Stomach (tissue), 4 donors: ENCODE results near the gene IZUMO1.
"Not testable (repeated sequence)": the region's sequence is repeated elsewhere in the genome, so short reads cannot be mapped to it uniquely, and the experiment has no call there.

Experiments used
- CTCF ChIP-seq, 7 experiments: fragments of 450-650 bp in 4 of 7; fragments of 200-600 bp in 3 of 7; sonication (generic) in 3 of 7; IDR thresholded peaks; one replicate each; pipeline ENCODE4 v1.5.1; 2016 to 2019; ENCODE audit warnings: antibody characterized with exemption in 7 of 7, control low read depth in 2 of 7, mild to moderate bottlenecking in 1 of 7
- EP300 ChIP-seq: sonication (generic); formaldehyde crosslinking; IDR thresholded peaks from one replicate; pipeline ENCODE4 v1.6.1; 2017; ENCODE audit warnings: antibody characterized with exemption
- POLR2A ChIP-seq, 4 donors: fragments of 450-650 bp; IDR thresholded peaks; one replicate each; pipeline ENCODE4 v1.6.1; 2016; ENCODE audit warnings: antibody characterized with exemption in 4 of 4, control low read depth in 2 of 4, mild to moderate bottlenecking in 1 of 4, moderate library complexity in 1 of 4
- POLR2AphosphoS5 ChIP-seq, 3 donors: sonication (generic); formaldehyde crosslinking; IDR thresholded peaks; one replicate each; pipeline ENCODE4 v1.6.1; 2016; ENCODE audit warnings: antibody characterized with exemption in 3 of 3

DNA sequence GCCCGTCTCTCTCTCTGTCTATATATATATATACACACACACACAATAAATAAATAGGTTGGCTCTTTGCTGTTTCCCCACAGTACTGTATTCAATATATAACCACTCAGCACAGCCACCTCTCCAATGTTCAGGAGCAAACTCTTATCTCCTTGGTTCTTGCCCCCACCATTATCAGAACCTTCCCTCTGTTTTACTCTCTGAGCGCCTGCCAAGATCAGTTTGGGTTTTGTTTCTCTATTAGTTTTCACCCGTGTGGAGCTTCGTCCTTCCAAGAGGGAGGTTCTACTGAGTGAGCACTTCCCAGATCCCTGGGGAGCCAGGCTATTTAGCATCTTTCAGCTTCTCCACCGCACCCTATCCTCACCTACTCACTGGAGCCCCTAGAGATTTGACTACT, 19.1 kb upstream of the IZUMO1 start:
- TF ChIP-seq POLR2A (IDR thresholded peaks at IDR 0.05); CTCF (IDR thresholded peaks at IDR 0.05); EP300; POLR2AphosphoS5 (IDR thresholded peaks at IDR 0.05): not testable (repeated sequence)
